ENCODE data around the gene C2orf49. TPM values are rescaled to one million over a fixed set of nuclear protein-coding genes. Genes with fewer than 3 reads are reported as not detected.
A peak's percentile ranks its signal among the peaks of the same experiment; 100 is the strongest.

The C2orf49 gene
- total and polyA plus RNA-seq, 9 of the 15 experiments (the other 6 are each of a cell fraction or from before 2014, with no cell fraction given) = 17.9 to 38.2 (median 25.6) TPM

DNA sequence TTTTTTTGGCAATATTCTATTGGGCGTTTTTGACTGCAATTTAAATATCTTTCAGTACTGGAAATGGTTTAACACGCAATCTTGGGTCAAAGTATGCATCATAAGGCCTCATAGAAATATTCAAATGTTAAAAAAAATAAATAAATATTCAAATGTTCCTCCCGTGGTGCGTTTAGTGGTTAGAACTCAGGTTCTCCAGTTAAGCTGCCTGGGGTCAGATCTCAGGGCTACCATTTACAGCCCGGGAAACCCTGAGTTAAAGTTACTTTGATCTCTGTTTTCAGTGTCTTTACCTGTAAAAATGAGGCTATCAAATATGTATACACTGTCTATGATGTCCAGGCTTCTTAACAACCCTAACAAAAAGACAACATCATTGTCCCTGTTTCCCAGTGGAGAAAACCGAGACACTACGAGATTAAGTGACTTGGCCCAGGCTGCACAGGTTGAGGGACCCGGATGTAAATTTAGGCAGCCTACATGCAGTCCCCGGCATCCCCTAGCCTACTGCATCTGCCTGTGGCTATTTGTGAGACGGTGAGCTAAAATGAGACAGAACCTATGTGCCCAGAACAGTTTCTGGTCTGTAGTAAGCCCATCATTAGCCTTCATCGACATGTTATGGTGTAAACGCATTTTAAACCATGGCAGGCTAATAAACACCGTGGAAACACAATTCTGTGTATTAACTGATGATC, 59.8 kb downstream of the C2orf49 start:
- Histone ChIP-seq H3K79me2 (ENCODE audit: control insufficient read depth, insufficient read depth, low read length) (peaks cover 62% of the 10 kb centered on the region), H3K9me3 (replicated peaks; ENCODE audit: control insufficient read depth, insufficient read depth, low read depth, low read length) (no peaks in the 10 kb centered on the region), H4K20me1 (replicated peaks; ENCODE audit: control insufficient read depth, insufficient read depth, low read length) (no peaks in the 10 kb centered on the region), H3K9ac (ENCODE audit: insufficient read depth in 1 of 2, low read depth in 2 of 2, low read length in 2 of 2) (peak overlapping the region in 1 of 2 experiments; percentile 92; a peak in 2 of 4 replicates), H3K36me3 (ENCODE audit: control insufficient read depth, insufficient read depth, low read length) (peaks cover 18% of the 10 kb centered on the region), H3K27ac (ENCODE audit: extremely low read depth, low read depth, low read length) (peak overlapping the region; percentile 58), H3K27me3 (ENCODE audit: control insufficient read depth in 2 of 2, insufficient read depth in 2 of 2, low read length in 2 of 2) (no peaks in the 10 kb centered on the region), H3K4me2 (ENCODE audit: insufficient read depth, low read length) (peak overlapping the region; percentile 79), H3K9me1 (ENCODE audit: control insufficient read depth, insufficient read depth, low read length) (no peaks in the 10 kb centered on the region), H3K4me1 (replicated peaks in 1 of 2; ENCODE audit: control insufficient read depth in 2 of 2, insufficient read depth in 2 of 2, low read length in 2 of 2) (peaks cover 19 to 26% of the 10 kb centered on the region in 2 experiments; a peak in 4 of 5 replicates), H2AFZ (ENCODE audit: low read depth, low read length) (peak overlapping the region; percentile 70), H3K4me3 (peak overlapping the region; percentile 15)
- 14% methylated on average over 13 of the region's 13 CpGs for WGBS (ENCODE audit: insufficient coverage, low coverage, missing lambda C conversion rate)
- intact Hi-C loops (cut with micrococcal nuclease) (no loop called here), in situ Hi-C loops (cut with MboI) (no loop called here)
- ChIA-PET POLR2A (interaction anchor here (0.9 to 2.2 kb wide), 2 partner anchors 10 to 129 kb away, joined by 3 to 10 read pairs; no protein-coding TSS in a partner anchor), CTCF (ENCODE audit: low intra/inter-chr PET ratio) (no interaction called here)
- no TSS peak for BruUV-seq (replicated peaks)
- DNase-seq (ENCODE audit: extremely low read depth in 1 of 4, low spot score in 3 of 4) (peak; percentile 34 to 66 (median 48)), ATAC-seq (peak; percentile 58), FAIRE-seq (peak; percentile 83)
- TF ChIP-seq SPI1 (IDR thresholded peaks at IDR 0.05; ENCODE audit: borderline replicate concordance, low read depth, low read length) (no peak), CBX3 (IDR thresholded peaks at IDR 0.05; ENCODE audit: borderline replicate concordance in 1 of 2, low read length in 2 of 2) (no peak), PHB (CRISPR knock-in tag; IDR thresholded peaks at IDR 0.05) (no peak), GTF2F1 (IDR thresholded peaks at IDR 0.05; ENCODE audit: low read depth, low read length) (no peak), DMBX1 (CRISPR knock-in tag; IDR thresholded peaks at IDR 0.05; ENCODE audit: borderline replicate concordance) (no peak), SIN3B (IDR thresholded peaks at IDR 0.05; ENCODE audit: low read depth) (no peak), PML (IDR thresholded peaks at IDR 0.05; ENCODE audit: low read length) (no peak), FOXJ2 (tag; IDR thresholded peaks at IDR 0.05) (no peak), ATF7 (IDR thresholded peaks at IDR 0.05) (no peak), HNRNPL (IDR thresholded peaks at IDR 0.05; ENCODE audit: low read depth, low read length) (no peak), TAF15 (IDR thresholded peaks at IDR 0.05; ENCODE audit: low read depth, low read length) (no peak), ZFP36 (IDR thresholded peaks at IDR 0.05; ENCODE audit: low read depth, low read length, partially characterized antibody) (peak; percentile 18), LEF1 (IDR thresholded peaks at IDR 0.05) (0 out of 2 replicates have a peak, but pooled peaks have one; percentile 14), POLR2G (IDR thresholded peaks at IDR 0.05; ENCODE audit: low read depth, low read length) (0 out of 2 replicates have a peak, but pooled peaks have one; percentile 13), TCF7 (IDR thresholded peaks at IDR 0.05; ENCODE audit: borderline replicate concordance) (no peak), ZNF175 (CRISPR knock-in tag; IDR thresholded peaks at IDR 0.05; ENCODE audit: low read depth) (no peak), NFRKB (IDR thresholded peaks at IDR 0.05; ENCODE audit: low read depth) (no peak), SIRT6 (IDR thresholded peaks at IDR 0.05; ENCODE audit: low read depth, low read length) (no peak), RNF2 (IDR thresholded peaks at IDR 0.05) (no peak), RBM25 (IDR thresholded peaks at IDR 0.05; ENCODE audit: low read depth, low read length, severe bottlenecking) (no peak), ZNF830 (CRISPR knock-in tag; IDR thresholded peaks at IDR 0.05) (no peak), ZNF316 (IDR thresholded peaks at IDR 0.05) (no peak)
- TF ChIP-seq, protein P1, sequence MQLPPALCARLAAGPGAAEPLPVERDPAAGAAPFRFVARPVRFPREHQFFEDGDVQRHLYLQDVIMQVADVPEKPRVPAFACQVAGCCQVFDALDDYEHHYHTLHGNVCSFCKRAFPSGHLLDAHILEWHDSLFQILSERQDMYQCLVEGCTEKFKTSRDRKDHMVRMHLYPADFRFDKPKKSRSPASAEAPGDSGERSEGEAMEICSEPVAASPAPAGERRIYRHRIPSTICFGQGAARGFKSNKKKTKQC (CRISPR knock-in tag; IDR thresholded peaks at IDR 0.05) = no peak
- TF ChIP-seq, protein P2, sequence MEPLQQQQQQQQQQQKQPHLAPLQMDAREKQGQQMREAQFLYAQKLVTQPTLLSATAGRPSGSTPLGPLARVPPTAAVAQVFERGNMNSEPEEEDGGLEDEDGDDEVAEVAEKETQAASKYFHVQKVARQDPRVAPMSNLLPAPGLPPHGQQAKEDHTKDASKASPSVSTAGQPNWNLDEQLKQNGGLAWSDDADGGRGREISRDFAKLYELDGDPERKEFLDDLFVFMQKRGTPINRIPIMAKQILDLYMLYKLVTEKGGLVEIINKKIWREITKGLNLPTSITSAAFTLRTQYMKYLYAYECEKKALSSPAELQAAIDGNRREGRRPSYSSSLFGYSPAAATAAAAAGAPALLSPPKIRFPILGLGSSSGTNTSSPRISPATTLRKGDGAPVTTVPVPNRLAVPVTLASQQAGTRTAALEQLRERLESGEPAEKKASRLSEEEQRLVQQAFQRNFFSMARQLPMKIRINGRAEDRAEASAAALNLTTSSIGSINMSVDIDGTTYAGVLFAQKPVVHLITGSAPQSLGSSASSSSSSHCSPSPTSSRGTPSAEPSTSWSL (CRISPR knock-in tag; IDR thresholded peaks at IDR 0.05; ENCODE audit: borderline replicate concordance) = no peak

Measured in K562 (cell line).